Bronchial epithelial cell (primary cell): ENCODE measurements around the gene UNC45A. TPM values are rescaled to one million over a fixed set of nuclear protein-coding genes. Genes with fewer than 3 reads are reported as not detected.

Experiments used
- DNase-seq: peaks from one replicate; pipeline ENCODE4 v3.0.0-alpha.2; 2010; ENCODE audit warnings: low read depth
- FAIRE-seq: peaks from 2 replicates; lab custom pipeline; 2011; peaks lifted over from hg19 to GRCh38; lab: Jason Lieb, UNC
- H3K27me3 ChIP-seq: 2 replicates; pipeline ENCODE4 v1.5.1; 2011; ENCODE audit warnings: low read length; ENCODE audit not compliant: control insufficient read depth, insufficient read depth
- H3K36me3 ChIP-seq: 2 replicates; pipeline ENCODE4 v1.5.1; 2011; ENCODE audit warnings: low read length; ENCODE audit not compliant: control insufficient read depth, insufficient read depth
- H3K4me3 ChIP-seq: 2 replicates; pipeline ENCODE4 v1.5.1; 2011; ENCODE audit warnings: mild to moderate bottlenecking, low read depth, low read length, control low read depth
- CTCF ChIP-seq: IDR thresholded peaks from 2 replicates; pipeline ENCODE4 v1.5.1; 2011; ENCODE audit warnings: mild to moderate bottlenecking, moderate library complexity, low read length, control low read depth, inconsistent platforms; ENCODE audit not compliant: insufficient read depth, severe bottlenecking
- total RNA-seq: library from RNA; depleted of rRNA; stranded (reverse); fragments of >200 nt; gene quantifications from 2 replicates; pipeline ENCODE4 v1.2.1, GENCODE V29; 2014

The UNC45A gene
- total RNA-seq, 1 donor from 2014 or later = 64.8 TPM

GRCh38 chr15:90915808-90916440 lies 19.2 kb upstream of the UNC45A start:
- DNase-seq (no peak), FAIRE-seq (no peak)
- no peak overlapping the region for H3K4me3 ChIP-seq
- H3K36me3 ChIP-seq = peaks cover 22% of the 10 kb centered on the region
- no peaks in the 10 kb centered on the region for H3K27me3 ChIP-seq
- no peak for TF ChIP-seq CTCF

GRCh38 chr15:90916461-90916860 lies 18.6 kb upstream of the UNC45A start:
- no peak for TF ChIP-seq CTCF
- peak; percentile 90 for FAIRE-seq
- no peak for DNase-seq
- H3K4me3 ChIP-seq = no peak overlapping the region
- H3K27me3 ChIP-seq = no peaks in the 10 kb centered on the region
- H3K36me3 ChIP-seq = peaks cover 19% of the 10 kb centered on the region

DNA sequence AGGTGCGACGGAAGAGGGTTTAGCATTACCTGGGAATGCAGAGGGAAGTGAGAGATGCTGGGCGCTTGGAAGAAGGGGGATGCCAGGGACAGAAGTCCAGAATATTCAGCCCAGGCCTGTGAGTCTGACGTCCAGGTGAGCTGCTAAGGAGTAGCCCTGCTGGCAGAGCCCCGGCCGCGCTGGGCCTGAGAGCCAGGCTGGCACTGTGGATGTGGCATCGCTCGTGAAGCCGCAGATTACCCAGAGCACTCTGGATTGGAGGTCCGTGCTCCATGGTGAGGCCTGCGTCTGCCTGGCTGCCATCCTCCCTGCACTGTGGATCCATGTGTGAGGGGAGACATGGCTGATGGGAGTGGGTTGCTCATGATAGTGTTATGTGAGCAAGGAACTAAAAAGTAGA lies 17.5 kb upstream of the UNC45A start:
- FAIRE-seq (no peak), DNase-seq (no peak)
- Histone ChIP-seq H3K36me3 (peaks cover 13% of the 10 kb centered on the region), H3K4me3 (no peak overlapping the region), H3K27me3 (no peaks in the 10 kb centered on the region)
- no peak for TF ChIP-seq CTCF

DNA sequence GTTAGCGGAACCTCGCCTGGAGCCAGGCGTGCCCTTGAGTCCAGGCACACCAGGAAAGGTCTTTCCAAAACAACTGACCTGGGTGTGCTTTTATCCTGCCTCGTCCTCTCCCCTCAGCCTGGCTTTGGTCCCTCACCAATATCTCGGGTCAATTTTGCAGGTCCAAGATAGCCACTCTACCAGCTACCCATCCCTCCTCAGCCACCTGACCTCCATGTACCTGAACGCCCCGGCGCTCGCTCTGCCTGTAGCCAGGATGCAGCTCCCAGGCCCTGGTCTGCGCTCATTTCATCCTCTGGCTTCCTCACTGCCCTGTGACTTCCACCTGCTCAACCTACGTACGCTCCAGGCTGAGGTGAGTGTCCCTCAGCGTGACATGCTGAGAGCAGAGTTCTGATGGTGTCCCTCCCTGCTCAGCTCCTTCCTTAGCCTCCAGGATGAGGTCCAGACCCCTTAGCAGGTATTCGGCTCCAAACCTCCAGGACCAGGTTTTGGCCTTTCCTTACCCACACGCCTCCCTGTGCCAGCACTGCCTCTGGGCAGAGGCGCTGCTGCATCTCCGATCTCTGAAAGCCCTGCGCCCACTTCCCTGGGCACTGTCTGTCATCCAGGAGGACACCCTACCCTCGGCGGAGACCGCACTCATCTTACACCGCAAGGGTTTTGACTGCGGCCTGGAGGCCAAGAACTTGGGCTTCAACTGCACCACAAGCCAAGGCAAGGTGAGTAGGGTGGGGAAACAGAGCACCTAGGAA lies 16.9 kb upstream of the UNC45A start:
- H3K36me3 ChIP-seq = peaks cover 12% of the 10 kb centered on the region
- no peak for DNase-seq
- H3K27me3 ChIP-seq = no peaks in the 10 kb centered on the region
- TF ChIP-seq CTCF = no peak
- H3K4me3 ChIP-seq = no peak overlapping the region
- no peak for FAIRE-seq

DNA sequence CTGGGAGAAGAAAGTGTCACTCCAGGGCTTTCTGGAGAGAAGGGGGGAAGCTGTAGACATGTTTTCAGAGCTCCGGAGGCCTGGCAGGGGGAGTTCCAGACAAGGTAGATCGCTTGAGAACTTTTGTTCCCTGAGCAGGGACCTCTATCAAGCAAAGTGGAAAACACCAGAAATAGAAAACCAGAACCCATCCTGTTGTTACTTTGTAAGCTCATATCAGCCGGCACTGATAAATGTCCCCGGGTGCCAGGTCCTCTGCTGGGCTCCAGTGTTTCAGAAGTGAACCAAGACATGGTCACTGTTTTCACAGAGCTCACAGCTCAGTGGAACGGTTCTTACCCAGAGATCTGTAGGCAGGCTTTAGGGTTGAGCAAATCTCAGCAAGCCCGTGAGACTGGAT lies 16.2 kb upstream of the UNC45A start:
- no peak for TF ChIP-seq CTCF
- peaks cover 8% of the 10 kb centered on the region for H3K36me3 ChIP-seq
- H3K4me3 ChIP-seq = no peak overlapping the region
- H3K27me3 ChIP-seq = no peaks in the 10 kb centered on the region
- DNase-seq (no peak), FAIRE-seq (no peak)
